OCI-LY1 (cell line): Measurements from ENCODE around the gene FAT1.

Experiments used
- H2AFZ ChIP-seq: fragments of 200-600 bp; sonication (generic), shearing (Covaris generic); 2 replicates; pipeline ENCODE4 v1.6.0; 2014; ENCODE audit warnings: antibody characterized with exemption, mild to moderate bottlenecking, low read length
- H3F3A ChIP-seq: fragments of 200-600 bp; sonication (generic), shearing (Covaris generic); 2 replicates; pipeline ENCODE4 v1.6.0; 2014; ENCODE audit warnings: mild to moderate bottlenecking, antibody characterized with exemption, low read length, moderate library complexity; ENCODE audit not compliant: insufficient read depth
- H3K27ac ChIP-seq: fragments of 200-600 bp; sonication (generic); 2 replicates; pipeline ENCODE4 v1.5.1; 2014; ENCODE audit warnings: low read length, mixed run types, mild to moderate bottlenecking, low read depth; ENCODE audit not compliant: poor library complexity, severe bottlenecking
- H3K27me3 ChIP-seq: fragments of 200-600 bp; sonication (generic); 2 replicates; pipeline ENCODE4 v1.6.0; 2014; ENCODE audit warnings: antibody characterized with exemption, mild to moderate bottlenecking, low read length, moderate library complexity; ENCODE audit not compliant: insufficient read depth
- H3K36me3 ChIP-seq: fragments of 200-600 bp; sonication (generic); 2 replicates; pipeline ENCODE4 v1.6.1; 2014; ENCODE audit warnings: mild to moderate bottlenecking, antibody characterized with exemption, low read length, moderate library complexity, mixed read lengths; ENCODE audit not compliant: insufficient read depth
- H3K4me1 ChIP-seq: fragments of 200-600 bp; sonication (generic); 2 replicates; pipeline ENCODE4 v1.5.1; 2014; ENCODE audit warnings: mild to moderate bottlenecking, low read length, moderate library complexity; ENCODE audit not compliant: insufficient read depth, severe bottlenecking
- H3K4me2 ChIP-seq: fragments of 200-600 bp; sonication (generic), shearing (Covaris generic); 2 replicates; pipeline ENCODE4 v1.6.1; 2014; ENCODE audit warnings: low read length
- H3K4me3 ChIP-seq: fragments of 200-600 bp; sonication (generic); 2 replicates; pipeline ENCODE4 v1.5.1; 2014; ENCODE audit warnings: low read length, low read depth, mild to moderate bottlenecking, mixed read lengths; ENCODE audit not compliant: poor library complexity, severe bottlenecking
- H3K79me2 ChIP-seq: fragments of 200-600 bp; shearing (Covaris generic); 2 replicates; pipeline ENCODE4 v1.6.1; 2016; ENCODE audit warnings: mixed run types, low read length, mixed read lengths; ENCODE audit not compliant: insufficient read depth
- H3K9ac ChIP-seq: fragments of 200-600 bp; sonication (generic), shearing (Covaris generic); 2 replicates; pipeline ENCODE4 v1.6.1; 2014; ENCODE audit warnings: mild to moderate bottlenecking, low read length, mixed read lengths
- H3K9me2 ChIP-seq: fragments of 200-600 bp; sonication (generic), shearing (Covaris generic); 2 replicates; pipeline ENCODE4 v1.6.1; 2014; ENCODE audit warnings: low read depth, mild to moderate bottlenecking, low read length, mixed read lengths
- H3K9me3 ChIP-seq: fragments of 200-600 bp; shearing (Covaris generic); 2 replicates; pipeline ENCODE4 v1.6.1; 2014; ENCODE audit warnings: low read length, mixed read lengths
- H4K20me1 ChIP-seq: fragments of 200-600 bp; sonication (generic), shearing (Covaris generic); 2 replicates; pipeline ENCODE4 v1.6.0; 2016; ENCODE audit warnings: mild to moderate bottlenecking, low read length; ENCODE audit not compliant: insufficient read depth
- CTCF ChIP-seq: fragments of 200-600 bp; sonication (generic), shearing (Covaris generic); IDR thresholded peaks from 2 replicates; pipeline ENCODE4 v1.5.1; 2017; ENCODE audit warnings: mild to moderate bottlenecking, antibody characterized with exemption, low read length, moderate library complexity, mixed read lengths
- EZH2 ChIP-seq: fragments of 200-600 bp; sonication (generic), shearing (Covaris generic); IDR thresholded peaks from 2 replicates; pipeline ENCODE4 v1.8.0; 2017; ENCODE audit warnings: borderline replicate concordance, mixed run types, mild to moderate bottlenecking, antibody characterized with exemption, low read length, moderate library complexity, mixed read lengths

The FAT1 gene

DNA sequence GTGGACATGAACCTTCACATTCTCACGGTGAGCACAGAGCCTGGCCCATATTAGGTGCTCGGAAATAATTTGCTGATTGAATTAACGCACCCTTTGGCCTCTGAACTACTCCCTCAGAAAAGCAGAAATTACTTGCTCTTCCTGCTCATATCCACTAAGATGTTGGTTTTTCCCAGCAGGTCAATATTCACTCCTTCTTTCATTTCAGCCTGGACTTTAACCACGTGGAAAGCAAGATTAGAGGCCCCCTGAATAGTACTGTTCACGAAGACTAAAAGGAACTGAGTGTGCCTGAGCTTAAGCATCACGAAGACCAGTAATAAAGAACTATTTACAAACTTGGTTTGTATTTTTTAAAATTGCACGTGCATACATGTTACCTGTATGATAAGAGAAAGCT, 178.2 kb downstream of the FAT1 start:
- H3K9ac ChIP-seq: no peak overlapping the region
- H3F3A ChIP-seq: no peaks in the 10 kb centered on the region
- H4K20me1 ChIP-seq: no peaks in the 10 kb centered on the region
- no peak overlapping the region for H3K27ac ChIP-seq
- no peaks in the 10 kb centered on the region for H3K79me2 ChIP-seq
- no peaks in the 10 kb centered on the region for H3K4me1 ChIP-seq
- no peak overlapping the region for H3K4me2 ChIP-seq
- no peaks in the 10 kb centered on the region for H3K9me2 ChIP-seq
- H3K36me3 ChIP-seq: no peaks in the 10 kb centered on the region; the same call in 1 of the 2 replicates
- H3K27me3 ChIP-seq: no peaks in the 10 kb centered on the region
- H3K9me3 ChIP-seq: no peaks in the 10 kb centered on the region
- TF ChIP-seq CTCF (no peak), EZH2 (no peak)
- H3K4me3 ChIP-seq: no peak overlapping the region
- no peak overlapping the region for H2AFZ ChIP-seq

DNA sequence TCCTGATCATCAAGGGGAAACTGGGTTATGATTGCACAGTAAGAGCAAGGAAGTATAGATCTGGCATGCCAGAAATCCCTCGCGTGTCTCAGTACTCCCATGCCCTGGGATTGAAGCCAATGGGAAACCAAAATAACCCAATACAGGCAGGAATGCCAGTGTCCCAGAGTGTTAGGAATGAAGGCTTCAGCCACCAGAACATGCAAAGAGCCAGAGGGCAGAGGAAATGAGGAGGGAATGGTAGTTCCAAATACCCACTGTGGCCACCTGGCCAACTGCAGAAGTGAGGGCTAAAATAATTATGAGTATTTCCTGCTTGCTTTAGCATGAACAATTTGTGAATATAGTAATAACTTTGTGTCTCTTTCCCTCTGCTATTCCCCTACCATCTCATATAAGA, 180.4 kb downstream of the FAT1 start:
- no peaks in the 10 kb centered on the region for H3K27me3 ChIP-seq
- no peaks in the 10 kb centered on the region for H3K79me2 ChIP-seq
- TF ChIP-seq EZH2 (no peak), CTCF (no peak)

GRCh38 chr4:186541801-186542200, 181.9 kb downstream of the FAT1 start:
- Histone ChIP-seq H3K4me2 (no peak overlapping the region), H3K9ac (no peak overlapping the region), H3F3A (no peaks in the 10 kb centered on the region), H3K9me3 (no peaks in the 10 kb centered on the region), H3K4me1 (no peaks in the 10 kb centered on the region), H3K4me3 (no peak overlapping the region), H2AFZ (no peak overlapping the region), H3K9me2 (no peaks in the 10 kb centered on the region), H3K27ac (no peak overlapping the region), H3K36me3 (no peaks in the 10 kb centered on the region; the same call in 1 of the 2 replicates), H4K20me1 (no peaks in the 10 kb centered on the region), H3K27me3 (no peaks in the 10 kb centered on the region), H3K79me2 (no peaks in the 10 kb centered on the region)
- TF ChIP-seq CTCF: no peak
- no peak for TF ChIP-seq EZH2

More for the DNA sequence above, 180.4 kb downstream of the FAT1 start:
- Histone ChIP-seq H3K4me2 (no peak overlapping the region), H3K9me2 (no peaks in the 10 kb centered on the region), H3K9ac (no peak overlapping the region), H3K9me3 (no peaks in the 10 kb centered on the region), H3F3A (no peaks in the 10 kb centered on the region), H3K36me3 (no peaks in the 10 kb centered on the region; the same call in 1 of the 2 replicates), H3K27ac (no peak overlapping the region), H2AFZ (no peak overlapping the region), H3K4me1 (no peaks in the 10 kb centered on the region), H3K4me3 (no peak overlapping the region), H4K20me1 (no peaks in the 10 kb centered on the region)
